HG03196 (cell line): Measurements from ENCODE around the gene RGMA.
"Not testable (repeated sequence)": the region's sequence is repeated elsewhere in the genome, so short reads cannot be mapped to it uniquely, and the experiment has no call there.

Experiments used
- ATAC-seq: cut with Tn5 transposase; IDR thresholded peaks from one replicate; pipeline ENCODE4 v1.9.1; 2021; ENCODE audit not compliant: unreplicated experiment

Gene RGMA

GRCh38 chr15:93067649-93068085 is 21.3 kb downstream of the RGMA start:
- no peak for ATAC-seq

- ATAC-seq = no peak
These were observed 22.0 kb downstream of the RGMA start for GRCh38 chr15:93066834-93067648.

DNA sequence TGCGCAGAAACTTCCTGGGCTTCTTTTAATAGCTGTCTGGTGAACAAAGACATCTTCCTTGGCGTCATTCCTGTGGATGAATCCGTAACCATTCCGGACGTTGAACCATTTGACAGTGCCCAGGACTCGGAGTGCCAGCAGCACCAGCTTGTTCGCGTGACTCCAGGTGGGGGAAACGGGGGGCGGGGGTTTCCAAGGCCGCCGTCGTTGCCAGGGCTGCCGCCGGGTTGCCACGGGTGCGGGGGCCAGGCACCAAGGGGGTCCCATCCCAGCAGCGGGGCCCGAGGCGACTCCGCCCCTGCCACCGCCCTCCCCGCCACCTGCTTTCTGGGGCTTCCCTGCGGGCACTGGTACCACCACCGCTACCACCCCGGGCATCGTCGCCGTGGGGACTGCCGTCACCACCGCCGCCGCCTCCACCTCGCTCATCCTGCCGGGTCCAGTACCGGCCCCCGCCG is 22.8 kb downstream of the RGMA start:
- ATAC-seq = no peak

GRCh38 chr15:93065641-93066045 is 23.4 kb downstream of the RGMA start:
- no peak for ATAC-seq

GRCh38 chr15:93063796-93064690 is 25.0 kb downstream of the RGMA start:
- no peak for ATAC-seq

DNA sequence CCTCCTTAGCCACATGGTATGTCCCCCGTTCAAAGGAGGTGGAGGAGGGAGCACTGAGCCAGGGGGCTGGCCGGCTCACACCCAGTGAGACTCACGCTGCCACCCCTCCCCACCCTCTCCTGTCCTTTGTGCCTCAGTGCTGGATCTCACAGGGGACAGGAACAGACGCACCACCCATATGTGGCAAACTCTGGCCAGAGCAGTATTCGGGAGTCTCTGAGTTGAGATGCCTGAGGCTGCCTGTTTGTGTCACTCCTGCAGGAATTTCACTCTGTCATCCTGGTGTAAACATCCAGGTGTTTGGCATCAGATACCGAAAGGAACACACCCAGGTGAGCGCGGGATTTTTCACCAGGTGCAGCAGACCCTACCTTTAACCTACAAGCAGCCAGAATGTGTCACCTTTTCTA is 25.7 kb downstream of the RGMA start:
- ATAC-seq = no peak

DNA sequence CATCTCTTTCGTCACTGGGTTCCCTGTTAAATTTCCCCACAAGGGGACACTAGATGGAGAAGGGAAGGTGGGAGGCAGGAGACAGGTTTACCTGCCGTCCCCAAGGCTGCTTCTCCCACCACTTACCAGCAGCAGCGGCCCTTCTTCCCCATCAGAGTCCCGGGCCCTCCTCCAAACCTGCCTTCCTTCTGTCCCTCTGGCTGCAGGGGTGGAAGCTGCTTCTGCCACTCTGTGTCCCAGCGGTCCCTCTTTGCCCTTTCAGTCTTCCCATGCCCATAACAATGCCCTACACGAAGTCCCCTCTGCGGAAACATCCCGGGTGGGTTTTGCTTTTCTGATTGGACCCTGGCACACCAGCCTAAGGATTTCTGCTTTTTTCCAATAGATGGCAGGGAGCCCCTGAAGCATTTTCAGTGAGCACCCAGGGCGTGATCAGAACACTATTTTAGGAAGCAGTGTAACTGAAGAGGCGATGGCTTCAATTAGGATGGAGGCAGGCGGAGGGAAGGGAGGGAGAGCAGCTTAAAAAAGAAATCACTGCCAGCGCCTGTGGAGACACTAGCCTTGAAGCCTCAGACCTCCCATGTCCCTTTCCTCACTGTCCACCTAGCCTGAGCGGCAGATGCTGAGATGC is 26.3 kb downstream of the RGMA start:
- ATAC-seq = not testable (repeated sequence)

DNA sequence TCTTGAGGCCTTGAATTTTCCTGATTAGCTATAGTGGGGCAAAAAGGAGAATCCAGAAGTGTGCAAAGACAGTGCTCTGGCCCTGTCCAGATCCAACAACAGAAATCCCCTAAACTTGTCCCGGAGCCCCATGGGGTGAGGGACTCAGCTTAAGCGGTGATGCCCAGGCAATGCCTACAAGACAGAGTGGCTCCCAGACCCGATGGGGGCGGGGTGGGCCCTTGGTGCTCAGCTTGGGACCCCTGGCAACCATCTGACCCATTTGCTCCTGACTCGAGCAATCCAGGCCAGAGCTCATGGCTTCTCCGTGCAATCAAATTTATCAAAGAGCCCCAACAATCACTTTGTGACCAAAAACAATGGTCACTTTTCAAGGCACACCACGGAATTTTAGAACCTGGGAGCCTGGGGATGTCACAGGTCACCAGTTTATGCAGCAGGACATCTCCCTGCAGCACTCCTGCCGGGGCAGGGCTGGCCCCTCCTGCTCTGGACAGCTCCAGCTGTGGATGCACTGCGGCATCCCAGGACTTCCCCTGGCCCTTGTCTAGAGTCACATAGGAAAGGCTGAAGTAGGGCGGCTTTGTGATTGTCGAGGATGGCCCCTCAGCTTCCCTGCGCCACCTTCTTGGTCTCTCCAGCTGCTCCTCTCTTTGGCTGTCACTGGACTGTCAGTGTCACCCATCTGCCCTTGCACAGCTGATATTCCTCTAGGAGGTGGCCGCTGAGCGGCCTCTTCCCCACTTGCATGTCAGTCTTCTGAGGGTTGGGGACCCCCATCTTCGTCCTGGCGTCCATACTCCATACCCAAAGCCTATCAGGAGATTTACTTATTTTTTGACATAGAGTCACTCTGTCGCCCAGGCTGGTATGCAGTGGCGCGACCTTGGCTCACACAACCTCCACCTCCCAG is 28.4 kb downstream of the RGMA start:
- ATAC-seq = no peak

- ATAC-seq = no peak
These were observed 29.6 kb downstream of the RGMA start for GRCh38 chr15:93059442-93059841.

- no peak for ATAC-seq
These were observed 30.0 kb downstream of the RGMA start for GRCh38 chr15:93058904-93059427.

- ATAC-seq = no peak
These were observed 30.9 kb downstream of the RGMA start for GRCh38 chr15:93058128-93058527.

DNA sequence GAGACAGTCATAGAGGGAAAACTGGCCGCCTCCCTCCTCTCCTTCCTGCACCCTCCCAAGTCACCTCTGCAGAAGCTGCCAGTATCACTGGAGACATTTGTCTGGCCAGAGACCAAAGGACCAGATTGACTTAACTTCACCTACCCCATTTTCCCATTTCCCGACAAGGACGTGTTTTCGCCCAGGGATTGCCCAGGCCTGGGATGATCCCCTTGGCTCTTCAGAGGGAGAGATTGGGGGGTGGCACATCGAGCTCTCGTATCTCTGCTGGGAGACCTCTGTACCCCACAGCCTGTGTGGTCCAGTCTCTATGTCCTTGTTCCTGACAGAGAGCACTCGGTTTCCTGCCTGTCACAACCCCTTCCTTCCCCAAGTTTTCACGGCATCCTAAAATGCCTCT is 31.4 kb downstream of the RGMA start:
- ATAC-seq = no peak

GRCh38 chr15:93056836-93057235 is 32.2 kb downstream of the RGMA start:
- no peak for ATAC-seq

DNA sequence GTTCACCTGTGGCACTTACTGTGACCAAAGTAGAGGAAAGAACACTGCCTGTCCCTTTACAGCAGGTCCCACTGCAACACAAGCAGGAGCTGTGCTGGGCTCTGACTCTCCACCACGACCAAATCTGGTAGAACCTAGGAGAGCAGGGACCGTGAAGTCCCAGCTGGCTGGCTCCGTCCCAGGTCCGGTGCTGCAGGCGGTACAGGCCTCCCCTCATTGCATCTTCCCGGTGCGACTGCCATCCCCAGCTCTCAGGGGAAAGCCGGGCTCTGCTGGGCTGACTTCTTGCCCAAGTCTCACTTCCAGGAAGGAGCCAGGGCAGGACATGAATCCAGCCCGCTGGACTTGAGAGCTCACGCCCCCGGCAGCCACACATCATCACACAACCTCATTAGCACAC is 33.8 kb downstream of the RGMA start:
- ATAC-seq = no peak

DNA sequence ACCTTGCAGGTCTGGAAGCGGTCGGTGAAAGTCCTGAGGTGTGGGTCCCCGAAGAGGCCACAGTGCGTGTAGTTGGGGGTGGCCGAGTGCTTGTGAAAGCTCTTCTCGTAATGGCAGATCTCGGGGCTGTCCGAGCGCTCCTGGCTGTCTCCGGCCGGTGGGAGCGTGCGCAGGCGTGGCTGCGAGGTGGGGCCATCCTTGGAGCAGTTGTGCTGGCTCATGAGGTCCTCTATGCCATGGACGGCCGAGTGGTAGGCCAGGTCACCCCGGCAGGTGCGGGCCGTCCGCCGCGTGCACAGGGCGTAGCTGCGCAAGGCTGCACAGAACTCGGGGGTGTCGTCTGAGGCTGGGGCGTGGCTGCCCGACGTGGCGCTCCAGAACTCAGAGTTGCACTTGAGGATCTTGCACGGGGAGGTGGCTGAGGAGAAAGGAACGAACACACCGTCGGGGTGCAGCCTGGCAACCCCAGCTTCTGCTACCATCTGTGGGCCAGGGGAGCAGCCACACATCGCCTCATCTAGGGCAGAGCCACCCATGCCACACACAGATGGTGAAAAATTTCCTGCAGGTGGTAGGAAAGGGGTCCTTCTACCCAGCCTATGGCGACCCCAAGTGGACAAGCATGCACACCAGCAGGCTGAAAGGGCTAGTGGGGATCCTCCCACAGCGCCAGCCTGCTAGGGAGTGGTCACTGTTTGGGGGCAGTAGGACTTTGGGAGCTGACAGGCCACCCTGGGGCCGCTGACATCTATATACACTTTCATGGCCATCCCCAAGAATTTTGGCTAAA is 36.7 kb downstream of the RGMA start:
- no peak for ATAC-seq

DNA sequence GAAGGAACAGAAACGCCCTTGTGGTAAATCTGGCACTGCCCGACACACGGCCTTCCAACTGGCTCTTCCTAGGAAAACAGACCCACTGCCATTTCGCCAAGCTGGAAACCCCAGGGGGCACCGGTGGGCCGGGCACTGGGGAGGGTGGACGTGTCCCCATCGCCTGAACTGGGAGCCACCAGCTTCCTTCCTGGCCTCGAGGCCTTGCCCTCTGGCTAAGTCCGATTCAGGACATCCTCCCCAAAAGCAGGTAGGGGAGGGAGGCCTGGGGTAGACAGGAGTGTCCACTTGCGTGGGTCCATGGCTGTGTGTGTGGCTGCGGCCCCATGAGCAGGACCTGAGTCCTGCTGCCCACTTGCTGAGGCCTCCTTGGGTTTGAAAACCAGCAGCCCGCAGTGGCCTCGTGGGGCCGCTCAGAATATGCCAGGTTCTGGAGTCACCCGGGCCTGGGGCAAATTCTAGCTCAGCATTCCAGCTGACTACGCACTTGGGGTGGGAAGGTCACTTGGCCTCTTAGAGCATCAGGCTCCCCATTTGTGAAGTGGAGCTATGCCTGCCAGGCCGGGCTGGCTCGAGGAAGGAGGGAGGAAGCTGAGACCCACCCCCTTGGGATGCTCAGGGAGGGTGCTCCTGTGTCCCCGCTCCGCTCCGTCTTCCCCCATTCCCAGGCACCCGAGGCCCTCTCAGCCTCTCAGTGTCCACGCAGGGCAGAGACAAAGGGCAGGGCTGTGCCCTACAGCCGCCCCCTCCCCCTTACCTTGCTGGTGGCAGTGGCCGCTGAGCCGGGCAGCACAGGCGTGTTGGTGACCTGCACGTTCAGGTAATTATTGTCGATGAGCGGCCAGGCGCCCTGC is 37.5 kb downstream of the RGMA start:
- no peak for ATAC-seq

DNA sequence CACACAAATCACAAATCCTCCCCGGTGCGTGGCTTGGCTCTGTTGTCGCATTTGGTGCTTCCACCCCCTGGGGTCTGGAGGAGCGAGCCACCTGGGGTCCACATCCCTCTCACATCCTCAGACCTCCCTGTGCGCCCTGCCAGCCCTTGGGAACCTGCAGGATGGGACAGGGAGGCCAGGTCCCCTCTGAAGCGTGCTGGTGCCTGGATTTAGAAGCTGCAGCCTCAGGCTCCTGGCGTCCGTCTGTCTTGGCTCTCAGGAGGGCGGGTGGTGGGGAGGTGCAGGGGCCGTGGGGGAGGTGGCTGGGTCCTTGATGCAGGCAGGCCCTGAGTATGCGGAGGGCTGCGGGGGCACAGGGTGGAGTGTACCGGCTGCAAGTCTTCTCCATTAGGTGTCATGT is 38.4 kb downstream of the RGMA start:
- no peak for ATAC-seq

- no peak for ATAC-seq
These were observed 39.0 kb downstream of the RGMA start for GRCh38 chr15:93049914-93050578.
